Ramos (cell line): ENCODE data around the gene SPP2.

Source experiments
- in situ Hi-C: fragments of 300-500 bp; cut with MboI; formaldehyde crosslinking; loops from one replicate; pipeline ENCODE4 v1.14.3; 2022; ENCODE audit warnings: low sequenced_read_pairs; ENCODE audit not compliant: unreplicated experiment

The SPP2 gene

DNA sequence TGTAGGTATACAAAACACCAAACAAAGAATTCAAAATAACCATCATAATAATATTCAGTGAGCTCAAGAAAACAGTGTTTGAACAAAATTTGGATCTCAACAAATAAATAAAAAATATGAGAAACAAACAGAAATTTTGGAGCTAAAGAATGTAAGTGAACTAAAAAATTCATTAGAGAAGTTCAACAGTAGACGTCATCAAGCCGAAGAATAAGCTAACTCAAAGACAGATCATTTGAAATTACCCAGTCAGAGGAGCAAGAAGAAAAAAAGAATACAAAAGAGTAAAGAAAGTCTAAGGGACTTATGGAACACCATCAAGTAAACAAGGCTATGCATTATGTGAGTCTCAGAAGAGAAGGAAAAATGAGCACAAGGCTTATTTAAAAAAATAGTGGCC is 16.6 kb upstream of the SPP2 start:
- in situ Hi-C loops: no loop called here

DNA sequence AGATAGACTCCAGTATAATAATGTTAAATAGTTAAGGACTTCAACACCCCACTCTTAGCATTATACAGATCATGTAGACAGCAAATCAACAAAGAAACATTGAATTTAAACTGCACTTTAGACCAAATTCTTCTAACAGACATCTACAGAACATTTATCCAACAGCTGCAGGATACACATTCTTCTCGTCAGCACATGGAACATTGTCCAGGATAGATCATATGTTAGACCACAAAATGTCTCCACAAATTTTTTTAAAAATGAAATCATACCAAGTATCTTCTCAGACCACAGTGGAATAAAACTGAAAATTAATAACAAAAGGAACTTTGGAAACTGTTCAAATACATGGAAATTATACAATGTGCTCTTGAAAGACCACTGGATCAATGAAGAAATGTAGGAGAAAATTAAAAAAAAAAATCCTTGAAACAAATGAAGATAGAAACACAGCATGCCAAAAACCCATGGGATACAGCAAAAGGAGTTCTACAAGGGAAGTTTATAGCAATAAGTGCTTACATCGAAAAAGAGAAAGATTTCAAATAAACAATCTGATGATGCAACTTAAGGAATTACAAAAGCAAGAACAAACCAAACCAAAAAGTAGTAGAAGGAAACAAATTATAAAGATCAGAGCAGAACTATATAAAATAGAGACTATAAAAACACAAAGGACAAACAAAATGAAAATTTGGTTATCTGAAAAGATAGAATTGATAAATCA is 12.3 kb upstream of the SPP2 start:
- in situ Hi-C loops: no loop called here

DNA sequence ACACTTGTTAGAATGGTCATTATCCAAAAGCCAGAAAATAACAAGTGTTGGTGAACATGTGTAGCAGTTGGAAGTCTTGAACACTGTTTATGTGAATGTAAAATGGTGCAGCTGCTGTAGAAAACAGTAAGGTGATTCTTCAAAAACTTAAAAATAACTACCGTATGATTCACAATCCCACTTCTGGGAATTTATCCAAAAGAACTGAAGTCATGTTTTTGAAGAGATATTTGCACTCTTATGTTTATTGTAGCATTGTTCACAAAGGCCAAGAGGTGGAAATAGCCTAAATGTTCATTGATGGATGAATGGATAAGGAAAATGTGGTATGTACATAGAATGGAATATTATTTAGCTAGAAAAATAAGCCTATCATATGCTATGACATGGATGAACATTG is 6.3 kb upstream of the SPP2 start:
- in situ Hi-C loops: no loop called here

DNA sequence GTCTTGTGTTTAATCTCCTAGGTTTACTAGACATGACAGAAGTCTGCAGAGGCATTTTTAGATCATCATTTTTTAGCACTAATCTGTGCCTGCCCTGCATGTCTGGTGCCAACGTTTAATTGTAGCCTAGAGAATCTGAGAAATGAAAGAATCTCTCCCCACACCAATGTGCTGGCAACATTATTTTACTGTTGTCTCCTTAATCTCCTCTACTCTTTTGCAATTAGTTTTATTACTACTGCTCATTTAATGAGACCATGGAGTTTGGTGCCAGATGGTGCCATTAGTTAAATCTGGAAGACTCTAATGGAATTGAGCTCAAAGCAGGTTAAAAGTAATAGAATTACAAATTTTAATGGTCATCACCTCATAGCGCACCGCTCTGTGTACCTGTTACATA is 4.0 kb upstream of the SPP2 start:
- in situ Hi-C loops: no loop called here

DNA sequence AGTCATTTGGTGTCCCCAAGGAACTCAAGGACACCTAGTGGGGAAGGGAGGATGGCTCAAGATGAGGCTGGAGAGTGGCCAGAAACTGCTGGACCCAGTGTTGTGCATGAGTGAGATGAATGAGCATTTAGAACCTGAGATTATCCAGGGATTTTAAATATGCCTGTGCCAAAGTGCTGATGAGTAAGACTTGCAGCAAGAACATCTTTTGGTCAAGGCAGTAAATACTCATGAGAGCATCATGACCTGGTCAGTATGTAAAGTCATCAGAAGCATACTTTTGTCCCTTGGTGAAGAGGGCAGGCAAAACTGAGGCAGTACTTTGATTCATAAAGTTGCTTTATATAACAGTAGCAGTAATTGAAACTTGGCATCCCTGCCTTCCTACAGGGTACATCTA is 3.1 kb upstream of the SPP2 start:
- in situ Hi-C loops: no loop called here

DNA sequence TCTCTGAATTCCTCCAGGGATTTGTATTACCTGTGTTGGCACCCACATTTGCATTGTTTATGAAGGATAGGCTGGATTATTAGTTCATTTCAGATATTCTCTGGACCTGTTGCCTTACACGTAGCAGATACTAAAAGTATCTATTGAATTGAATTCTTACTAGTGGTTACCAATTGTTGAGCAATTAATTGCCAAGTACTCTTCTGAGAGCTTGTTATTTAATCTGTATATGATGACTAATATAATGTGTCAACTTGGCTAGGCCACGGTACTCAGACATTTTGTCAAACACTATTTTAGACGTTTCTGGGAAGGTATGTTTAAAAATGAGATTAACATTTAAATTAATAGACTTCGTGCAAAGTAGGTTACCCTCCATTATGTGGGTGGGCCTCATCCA is 2.5 kb upstream of the SPP2 start:
- in situ Hi-C loops: no loop called here

DNA sequence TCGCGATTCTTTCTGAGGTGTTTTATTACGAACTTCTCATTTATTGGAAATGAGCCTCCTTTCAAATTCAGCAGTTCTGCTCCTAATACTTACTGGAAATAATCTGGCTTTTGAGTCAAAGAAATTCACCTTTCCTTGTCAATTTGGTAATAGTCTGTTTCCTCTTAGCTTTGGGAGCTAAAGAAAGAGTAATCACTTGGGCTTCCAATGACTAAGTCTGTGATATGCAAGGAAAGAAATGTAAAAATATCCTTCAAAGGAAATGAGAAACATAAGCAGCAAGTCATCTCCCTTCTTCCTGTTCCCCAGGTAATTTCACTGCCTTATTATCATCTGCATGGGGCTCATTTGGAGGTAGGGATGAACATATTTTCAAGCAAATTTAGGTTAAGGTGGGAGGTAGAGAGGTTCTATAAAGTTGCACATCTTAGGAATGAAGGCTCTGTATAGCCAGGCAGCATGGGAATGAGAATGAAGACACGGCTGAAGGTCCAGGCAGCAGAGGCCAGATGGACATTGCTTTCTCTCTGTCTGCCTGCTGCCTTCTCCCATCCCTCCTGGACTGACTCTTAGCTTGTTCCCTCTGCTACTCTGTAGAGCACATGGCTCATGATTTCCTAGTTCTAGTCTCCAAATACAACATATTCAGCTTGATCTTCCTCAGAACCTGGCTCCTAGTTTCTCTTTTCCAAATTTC is 1.0 kb downstream of the SPP2 start:
- in situ Hi-C loops: no loop called here

DNA sequence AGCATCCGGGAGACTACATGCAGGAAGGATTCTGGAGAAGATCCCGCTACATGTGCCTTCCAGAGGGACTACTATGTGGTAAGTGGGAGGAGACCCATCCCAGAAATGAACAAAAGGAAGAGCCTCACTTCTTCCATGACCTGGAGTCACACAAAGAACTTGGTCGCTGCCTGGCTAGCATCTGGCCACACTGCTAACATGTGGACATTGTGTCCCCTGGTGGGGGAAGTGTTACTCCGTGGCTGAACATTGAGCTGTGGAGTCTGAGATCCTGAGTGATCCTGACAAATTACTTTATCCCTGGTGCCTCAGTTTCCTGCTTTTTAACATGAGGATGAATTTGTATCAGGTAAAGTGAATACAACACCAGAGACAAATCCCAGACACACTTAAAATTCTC is 8.4 kb downstream of the SPP2 start:
- in situ Hi-C loops: no loop called here

DNA sequence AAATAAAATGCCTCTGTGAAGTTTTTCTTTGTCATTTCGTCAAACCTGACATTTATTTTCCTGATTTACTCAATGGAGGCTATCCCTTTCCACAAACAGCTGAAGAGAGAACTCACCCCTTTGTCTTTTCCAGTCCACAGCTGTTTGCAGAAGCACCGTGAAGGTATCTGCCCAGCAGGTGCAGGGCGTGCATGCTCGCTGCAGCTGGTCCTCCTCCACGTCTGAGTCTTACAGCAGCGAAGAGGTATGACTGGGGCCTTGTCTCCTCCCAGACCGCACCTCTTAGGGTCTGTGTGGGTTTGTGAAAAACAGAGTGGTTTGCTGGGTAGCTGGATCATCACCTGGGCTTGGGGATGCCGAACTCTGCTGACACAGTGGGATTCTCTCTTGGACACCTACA is 9.7 kb downstream of the SPP2 start:
- in situ Hi-C loops: no loop called here

DNA sequence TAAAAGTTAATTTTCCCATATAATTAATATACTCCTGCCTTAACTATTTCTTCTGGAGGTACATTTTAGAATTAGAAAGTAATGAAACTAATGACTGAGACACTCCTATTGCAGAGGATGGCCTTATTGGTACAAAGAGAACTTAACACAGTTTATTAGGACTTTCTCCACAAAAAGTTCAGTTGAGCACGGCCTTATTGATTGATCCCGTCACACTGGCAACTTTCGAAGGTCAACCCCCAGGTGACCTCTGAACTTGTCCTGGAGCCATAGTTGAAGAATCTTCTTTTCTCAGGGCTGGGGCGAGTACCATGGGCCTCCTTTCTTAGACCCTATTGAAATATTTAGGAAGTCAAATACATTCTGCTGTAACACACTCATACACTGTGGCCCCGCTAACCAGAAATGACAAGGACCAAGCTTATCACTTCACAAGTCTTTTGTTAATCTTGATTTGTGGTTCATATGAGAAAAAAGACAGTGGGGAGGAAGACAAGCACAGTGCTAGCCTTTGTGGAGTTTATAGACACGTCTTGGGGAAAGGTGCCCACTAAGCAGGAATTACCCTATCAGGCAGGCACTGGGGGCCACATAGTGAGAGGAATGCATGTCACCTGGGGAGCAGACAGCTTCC is 11.2 kb downstream of the SPP2 start:
- in situ Hi-C loops: no loop called here

DNA sequence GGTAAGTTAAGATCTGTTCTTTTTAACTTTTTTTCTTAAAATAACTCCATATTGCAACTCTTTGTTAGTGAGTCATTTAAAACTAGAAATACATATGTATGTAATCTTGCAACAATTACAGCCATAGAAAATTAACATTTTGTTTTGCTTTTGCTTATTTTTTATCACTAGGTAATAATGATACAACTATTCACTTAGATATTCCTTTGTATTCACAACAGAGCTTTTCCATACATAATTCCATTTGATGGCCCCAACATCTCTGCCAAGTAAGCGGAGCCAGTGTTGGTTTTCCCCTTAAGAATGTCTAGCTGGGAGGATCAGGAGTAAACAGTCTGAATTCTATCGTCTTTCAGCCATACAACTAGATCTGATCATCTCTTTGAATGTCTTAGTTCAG is 16.1 kb downstream of the SPP2 start:
- in situ Hi-C loops: no loop called here

DNA sequence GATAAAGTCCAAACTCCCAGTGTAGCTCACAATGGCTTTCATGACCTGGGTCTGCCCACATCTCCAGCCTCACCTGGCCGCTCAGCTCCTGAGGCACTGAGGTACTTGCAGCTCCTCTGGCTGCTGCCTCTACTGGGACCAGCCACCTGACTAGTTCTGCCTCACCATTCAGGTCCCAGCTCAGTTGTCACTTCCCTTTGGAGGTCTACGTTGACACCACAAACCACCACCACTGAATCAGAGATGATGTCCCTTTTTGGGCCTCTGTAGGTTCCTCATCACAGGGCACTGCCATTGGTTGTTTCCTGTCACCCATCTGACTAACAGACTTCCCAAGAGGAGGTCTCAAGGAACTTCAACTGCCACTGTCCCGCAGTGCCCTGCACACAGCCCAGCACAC is 21.2 kb downstream of the SPP2 start:
- in situ Hi-C loops: no loop called here

DNA sequence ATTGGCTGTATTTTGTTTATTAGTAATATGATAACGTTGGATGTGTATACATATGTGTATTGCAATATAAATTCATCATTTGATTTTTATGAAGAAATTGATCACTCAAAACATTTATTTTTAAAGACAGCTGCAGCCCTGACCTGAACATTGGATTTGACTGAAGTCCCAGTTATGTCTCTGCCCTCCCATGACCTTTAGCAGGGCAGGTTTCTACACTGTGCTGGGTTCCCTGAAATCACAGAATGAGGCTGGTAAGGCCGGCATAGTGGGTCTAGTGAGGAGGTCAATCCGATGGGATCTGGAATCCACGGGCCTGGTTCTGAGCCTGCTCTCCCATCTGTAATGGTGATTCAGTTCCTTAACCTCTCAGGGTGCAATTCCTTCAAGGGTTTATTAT is 22.0 kb downstream of the SPP2 start:
- in situ Hi-C loops: no loop called here

DNA sequence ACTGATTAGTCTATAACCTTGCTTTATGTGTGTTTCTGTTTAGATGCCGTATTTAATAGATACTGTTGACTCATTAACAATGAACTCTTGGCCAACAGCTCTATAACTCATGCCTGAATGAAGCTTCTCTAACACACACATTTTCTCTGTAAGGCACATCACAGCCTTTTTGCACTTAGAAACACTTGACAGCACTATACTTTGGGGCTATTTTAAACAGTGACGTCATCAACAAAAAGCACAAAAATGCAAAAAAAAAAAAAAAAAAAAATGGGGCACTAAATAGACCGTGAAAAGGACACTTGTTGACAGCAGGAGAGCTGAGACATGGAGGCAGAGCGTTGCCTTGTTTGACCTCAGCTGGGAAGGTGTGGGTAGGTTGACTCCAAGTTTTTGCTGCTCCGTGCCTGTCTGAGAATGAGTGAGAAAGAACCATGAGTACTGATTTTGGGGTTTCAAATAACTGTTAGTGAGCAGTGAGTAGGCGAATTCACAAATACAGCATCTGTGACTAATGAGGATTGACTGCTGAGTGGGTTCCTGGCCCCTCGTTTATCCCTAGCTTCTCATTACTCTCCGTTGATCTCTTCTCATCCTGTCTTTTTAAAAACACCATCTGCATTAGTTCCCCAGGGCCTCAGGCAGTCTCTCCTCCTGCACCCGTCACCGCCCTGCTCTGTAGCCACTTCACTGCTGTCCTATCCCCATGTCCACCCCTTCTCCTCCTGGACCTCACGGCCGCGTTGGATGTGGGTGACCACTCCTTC is 24.4 kb downstream of the SPP2 start:
- in situ Hi-C loops: no loop called here

DNA sequence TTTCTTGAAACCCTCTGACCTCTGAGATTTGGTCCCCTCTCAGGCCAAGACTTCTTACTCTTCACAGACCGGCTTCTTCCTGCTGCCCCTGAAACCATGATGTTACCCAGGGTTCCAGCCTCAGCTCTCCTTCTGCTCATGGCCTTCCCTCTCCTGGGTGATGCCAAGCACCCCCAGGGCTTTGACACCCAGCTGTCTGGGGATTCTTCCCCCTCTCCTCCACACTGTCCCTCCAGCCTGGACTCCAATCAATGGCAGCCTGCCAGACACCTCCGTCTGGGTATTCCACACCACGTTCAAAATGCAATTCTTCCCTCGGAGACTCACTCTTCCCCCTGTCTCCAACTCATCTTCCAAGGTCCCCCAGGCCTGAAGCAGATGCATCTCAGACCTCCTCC is 25.0 kb downstream of the SPP2 start:
- in situ Hi-C loops: no loop called here

DNA sequence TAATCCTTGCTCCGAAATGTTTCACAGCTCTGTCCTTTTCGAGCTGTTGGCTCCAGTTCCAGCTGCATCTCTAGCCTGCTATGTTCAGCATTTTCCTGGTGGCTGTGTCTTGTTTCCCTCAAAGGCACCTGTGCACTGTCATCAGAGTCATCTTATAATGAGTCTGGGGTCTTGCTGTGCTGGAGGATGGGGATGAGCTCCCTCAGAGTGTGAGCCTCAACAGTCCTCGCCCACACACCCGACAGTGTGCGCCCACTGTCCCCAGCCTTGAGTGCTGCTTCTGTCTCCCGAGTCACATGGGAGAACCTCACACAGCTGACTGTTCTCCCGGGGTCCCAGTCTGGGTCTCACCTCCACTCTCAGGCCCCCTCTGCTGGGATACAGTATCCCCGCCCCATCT is 25.4 kb downstream of the SPP2 start:
- in situ Hi-C loops: no loop called here

DNA sequence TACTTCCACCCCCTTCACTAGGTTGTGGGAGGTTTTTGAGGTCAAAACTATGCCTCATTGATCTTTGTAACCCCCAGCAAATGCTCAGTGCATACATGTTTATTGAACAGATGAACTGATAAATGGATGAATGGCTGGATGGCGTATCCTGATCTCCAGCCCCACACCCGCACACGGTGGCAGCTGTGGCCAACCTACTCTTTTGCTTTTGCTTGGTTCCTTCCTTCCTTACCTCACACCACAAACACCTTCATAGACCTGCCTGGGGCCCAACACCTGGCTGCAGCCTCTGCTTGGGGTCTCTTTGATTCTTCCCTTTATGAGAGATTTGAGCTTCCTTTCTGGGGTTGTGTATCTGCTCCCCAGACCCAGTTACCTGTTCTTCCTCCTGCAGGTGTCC is 25.9 kb downstream of the SPP2 start:
- in situ Hi-C loops: no loop called here

DNA sequence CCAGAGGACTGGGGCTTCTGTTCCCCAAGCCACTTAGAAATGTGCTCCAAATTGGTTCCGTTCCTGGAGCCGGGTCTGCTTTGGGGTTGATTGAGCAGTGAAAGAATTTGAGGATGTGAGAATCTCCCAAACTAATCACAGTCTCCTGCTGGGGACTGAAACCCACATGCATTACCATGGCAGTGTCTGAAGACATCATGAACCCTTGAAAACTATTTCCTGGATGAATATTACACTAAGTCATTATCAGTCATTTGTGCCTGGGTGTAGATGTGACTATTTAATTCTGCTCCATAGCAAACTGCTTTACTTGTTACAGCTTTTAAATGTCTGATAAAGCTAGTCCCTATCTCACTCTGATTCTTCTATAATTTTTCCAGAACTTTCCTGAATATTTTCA is 27.6 kb downstream of the SPP2 start:
- in situ Hi-C loops: no loop called here

DNA sequence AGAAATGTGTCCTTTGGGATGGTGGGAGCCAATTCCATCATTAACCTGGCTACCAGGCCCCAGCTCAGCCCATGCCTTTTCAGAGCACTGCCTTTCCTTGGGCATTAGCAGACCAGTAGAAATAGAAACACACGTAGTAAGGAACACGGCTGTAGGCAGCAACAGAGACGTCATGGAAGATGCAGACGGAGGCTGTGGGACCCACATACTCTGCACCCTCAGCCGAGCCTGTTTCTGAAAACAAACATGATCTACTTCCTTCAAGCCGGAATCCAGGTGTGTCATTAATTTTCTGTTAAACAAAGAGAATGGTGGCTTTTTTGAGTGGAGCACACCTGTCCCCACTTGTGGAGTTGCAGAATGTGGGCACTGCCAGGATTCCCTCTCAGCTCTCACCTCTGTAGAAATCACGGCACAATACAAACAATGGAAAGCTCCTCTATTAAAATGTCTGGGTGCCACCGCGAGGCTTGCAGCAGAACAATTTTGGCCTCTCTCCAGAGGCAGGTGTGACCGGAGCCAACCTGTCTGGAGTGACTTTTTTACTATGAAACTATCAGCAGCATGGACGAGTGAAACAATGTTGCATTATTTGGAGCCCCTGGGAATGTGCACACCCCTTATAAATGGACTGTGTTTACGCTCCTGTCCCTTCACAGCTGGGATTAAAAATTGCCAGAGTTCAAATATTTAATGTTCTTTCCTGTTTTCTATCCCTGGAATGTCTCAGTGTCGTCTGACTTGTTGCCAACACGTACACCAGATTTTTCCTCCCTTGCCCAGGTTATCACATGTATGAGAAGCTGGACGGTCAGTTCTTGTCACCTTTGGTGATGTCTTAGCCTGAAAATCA is 31.7 kb downstream of the SPP2 start:
- in situ Hi-C loops: no loop called here
